H1 (cell line): Measurements from ENCODE around the gene KRTAP10-12. TPM values are rescaled to one million over a fixed set of nuclear protein-coding genes. Genes with fewer than 3 reads are reported as not detected.
A peak's percentile ranks its signal among the peaks of the same experiment; 100 is the strongest.

Experiments
- CTCF ChIA-PET: fragments of 300-600 bp; sonication (Branson Sonifier 250); formaldehyde crosslinking; loops from one replicate; lab custom pipeline; 2021; ENCODE audit not compliant: partially characterized antibody; lab: Charles Lee
- POLR2A ChIA-PET: fragments of 300-600 bp; sonication (Branson Sonifier 250); formaldehyde crosslinking; loops from one replicate; lab custom pipeline; 2021; ENCODE audit warnings: inconsistent platforms; ENCODE audit not compliant: partially characterized antibody; lab: Charles Lee
- DNase-seq, 2 experiments: peaks; one replicate each; pipeline versions ENCODE4 v3.0.0 to v3.0.0-alpha.2; 2010 to 2022; ENCODE audit warnings: low spot score in 2 of 2, low read depth in 1 of 2, mixed read lengths in 1 of 2
- FAIRE-seq: peaks from 2 replicates; lab custom pipeline; 2011; peaks lifted over from hg19 to GRCh38; lab: Jason Lieb, UNC
- H2AFZ ChIP-seq: 2 replicates; pipeline ENCODE4 v1.8.1; 2012; ENCODE audit warnings: low read length, inconsistent platforms
- H2AK5ac ChIP-seq: 2 replicates; pipeline ENCODE4 v1.6.1; 2013; ENCODE audit warnings: low read depth, low read length
- H2BK120ac ChIP-seq: replicated peaks from 2 replicates; pipeline ENCODE3; 2013; ENCODE audit warnings: low read depth, low read length, inconsistent platforms
- H2BK12ac ChIP-seq: 2 replicates; pipeline ENCODE4 v1.6.1; 2013; ENCODE audit warnings: low read depth, low read length
- H2BK15ac ChIP-seq: 2 replicates; pipeline ENCODE4 v1.6.1; 2013; ENCODE audit warnings: low read length
- H2BK20ac ChIP-seq: 2 replicates; pipeline ENCODE4 v1.6.1; 2013; ENCODE audit warnings: low read length
- H2BK5ac ChIP-seq: 2 replicates; pipeline ENCODE4 v1.6.1; 2013; ENCODE audit warnings: low read depth, low read length
- H3K14ac ChIP-seq: 2 replicates; pipeline ENCODE4 v1.6.1; 2013; ENCODE audit warnings: inconsistent platforms; ENCODE audit not compliant: insufficient read length
- H3K18ac ChIP-seq: 2 replicates; pipeline ENCODE4 v1.6.1; 2013; ENCODE audit warnings: low read length; ENCODE audit errors: extremely low read depth
- H3K23ac ChIP-seq: 2 replicates; pipeline ENCODE4 v1.6.1; 2013; ENCODE audit warnings: inconsistent platforms; ENCODE audit not compliant: insufficient read length
- H3K23me2 ChIP-seq: 2 replicates; pipeline ENCODE4 v1.6.1; 2013; ENCODE audit warnings: low read depth, low read length
- H3K27ac ChIP-seq: 2 replicates; pipeline ENCODE4 v1.6.1; 2011; ENCODE audit warnings: low read depth, low read length, inconsistent platforms
- H3K27me3 ChIP-seq, 4 experiments: replicated peaks in 1 of 4; 1 replicate in 1 of 4; 2 replicates in 3 of 4; pipeline versions ENCODE4 v1.6.1 to v1.8.1; 2011 to 2013; ENCODE audit warnings: low read length in 3 of 4, mild to moderate bottlenecking in 3 of 4, inconsistent platforms in 2 of 4, mixed read lengths in 2 of 4, moderate library complexity in 1 of 4; ENCODE audit not compliant: control insufficient read depth in 3 of 4, insufficient read depth in 3 of 4; ENCODE audit errors: extremely low read depth in 1 of 4
- H3K36me3 ChIP-seq, 4 experiments: 2 replicates each; pipeline versions ENCODE4 v1.6.1 to v1.8.1; 2011 to 2013; ENCODE audit warnings: mild to moderate bottlenecking in 4 of 4, low read length in 3 of 4, moderate library complexity in 2 of 4, control low read depth in 1 of 4, inconsistent platforms in 1 of 4; ENCODE audit not compliant: insufficient read depth in 4 of 4, control insufficient read depth in 2 of 4
- H3K4ac ChIP-seq: replicated peaks from 2 replicates; pipeline ENCODE3; 2013; ENCODE audit warnings: low read length, low read depth, mixed read lengths, inconsistent platforms; ENCODE audit not compliant: insufficient read length
- H3K4me1 ChIP-seq, 4 experiments: replicated peaks in 1 of 4; 1 replicate in 1 of 4; 2 replicates in 3 of 4; pipeline versions ENCODE4 v1.6.1 to v1.8.1; 2011 to 2013; ENCODE audit warnings: low read length in 3 of 4, inconsistent platforms in 2 of 4, mixed read lengths in 1 of 4; ENCODE audit not compliant: insufficient read depth in 4 of 4, control insufficient read depth in 3 of 4
- H3K4me2 ChIP-seq, 2 experiments: 2 replicates each; pipeline versions ENCODE4 v1.6.1 to v1.8.1; 2011 to 2013; ENCODE audit warnings: low read depth in 2 of 2, low read length in 2 of 2, control low read depth in 1 of 2, inconsistent platforms in 1 of 2, mild to moderate bottlenecking in 1 of 2; ENCODE audit not compliant: insufficient read depth in 1 of 2
- H3K4me3 ChIP-seq, 4 experiments: fragments of 200-600, 300-600 bp in 1 of 4; sonication (generic), shearing (Covaris generic), sonication (Bioruptor Twin) in 1 of 4; 2 replicates each; pipeline versions ENCODE4 v1.5.1 to v1.8.1; 2011 to 2016; ENCODE audit warnings: low read length in 4 of 4, low read depth in 3 of 4, control low read depth in 2 of 4, inconsistent platforms in 2 of 4, mild to moderate bottlenecking in 2 of 4, mixed read lengths in 1 of 4, moderate library complexity in 1 of 4; ENCODE audit not compliant: insufficient read depth in 2 of 4; ENCODE audit errors: extremely low read depth in 1 of 4
- H3K56ac ChIP-seq: replicated peaks from 2 replicates; pipeline ENCODE3; 2013; ENCODE audit warnings: low read depth, mild to moderate bottlenecking, mixed read lengths, low read length, inconsistent platforms; ENCODE audit not compliant: insufficient read length
- H3K79me1 ChIP-seq: 2 replicates; pipeline ENCODE4 v1.6.1; 2013; ENCODE audit warnings: low read depth, low read length, control low read depth
- H3K79me2 ChIP-seq, 2 experiments: 2 replicates each; pipeline versions ENCODE4 v1.6.1 to v1.8.1; 2012 to 2013; ENCODE audit warnings: low read length in 2 of 2, mild to moderate bottlenecking in 2 of 2, inconsistent platforms in 1 of 2; ENCODE audit not compliant: insufficient read depth in 2 of 2, control insufficient read depth in 1 of 2
- H3K9ac ChIP-seq, 4 experiments: replicated peaks in 1 of 4; 1 replicate in 1 of 4; 2 replicates in 3 of 4; pipeline versions ENCODE4 v1.6.1 to v1.8.1; 2011 to 2013; ENCODE audit warnings: low read depth in 3 of 4, low read length in 3 of 4, control low read depth in 2 of 4, mild to moderate bottlenecking in 2 of 4, moderate library complexity in 2 of 4, inconsistent platforms in 1 of 4; ENCODE audit errors: extremely low read depth in 1 of 4
- H3K9me3 ChIP-seq, 2 experiments: 2 replicates each; pipeline versions ENCODE4 v1.6.1 to v1.8.1; 2012 to 2013; ENCODE audit warnings: mild to moderate bottlenecking in 2 of 2, moderate library complexity in 2 of 2, control low read depth in 1 of 2, inconsistent platforms in 1 of 2, low read depth in 1 of 2, low read length in 1 of 2, mixed read lengths in 1 of 2; ENCODE audit not compliant: insufficient read depth in 2 of 2
- H4K20me1 ChIP-seq, 2 experiments: replicated peaks in 1 of 2; 2 replicates each; pipeline versions ENCODE3 to v1.8.1; 2011 to 2013; ENCODE audit warnings: inconsistent platforms in 2 of 2, low read length in 2 of 2, mild to moderate bottlenecking in 1 of 2; ENCODE audit not compliant: insufficient read depth in 2 of 2, control insufficient read depth in 1 of 2
- H4K5ac ChIP-seq: 2 replicates; pipeline ENCODE4 v1.6.1; 2013; ENCODE audit warnings: low read length, low read depth, mixed read lengths, inconsistent platforms; ENCODE audit not compliant: insufficient read length
- H4K8ac ChIP-seq: 2 replicates; pipeline ENCODE4 v1.8.0; 2013; ENCODE audit warnings: mild to moderate bottlenecking, moderate library complexity, low read length, inconsistent platforms; ENCODE audit not compliant: insufficient read depth; ENCODE audit errors: extremely low read depth
- H4K91ac ChIP-seq: replicated peaks from 2 replicates; pipeline ENCODE3; 2013; ENCODE audit warnings: low read length, mixed read lengths, inconsistent platforms; ENCODE audit not compliant: insufficient read length
- GTF2F1 ChIP-seq: IDR thresholded peaks from 2 replicates; pipeline ENCODE4 v1.6.1; 2012; ENCODE audit warnings: low read depth, low read length, improper control_type of control experiment, borderline replicate concordance
- POLR2A ChIP-seq, 2 experiments: IDR thresholded peaks; 1 replicate in 1 of 2; 2 replicates in 1 of 2; pipeline ENCODE4 v1.6.1; 2011; ENCODE audit warnings: low read depth in 2 of 2, low read length in 2 of 2, mild to moderate bottlenecking in 2 of 2; ENCODE audit errors: control extremely low read depth in 1 of 2
- WGBS, 2 experiments: shearing (Covaris generic) in 1 of 2; methylation state at CpG; one replicate each; pipeline versions ENCODE4 v1.1.6 to v1.1.7; 2013 to 2015; ENCODE audit warnings: low lambda C conversion rate in 2 of 2, mixed read lengths in 2 of 2, inconsistent platforms in 1 of 2, low coverage in 1 of 2, missing lambda C conversion rate in 1 of 2; ENCODE audit not compliant: insufficient replicate concordance in 2 of 2, insufficient coverage in 1 of 2, insufficient read length in 1 of 2; ENCODE audit errors: extremely low coverage in 1 of 2, missing lambda C conversion rate in 1 of 2; 5-methylcytosine and 5-hydroxymethylcytosine counted together
- polyA plus RNA-seq, 7 experiments: library from polyadenylated mRNA; depleted of rRNA in 3 of 7; stranded (reverse) in 5 of 7; unstranded in 2 of 7; fragments of >200 nt in 5 of 7; fragments of 200-250 nt in 2 of 7; gene quantifications; 1 replicate in 5 of 7; 2 replicates in 1 of 7; 4 replicates in 1 of 7; pipeline versions ENCODE4 v1.2.1 to v1.2.3, GENCODE V29; 2011 to 2013; ENCODE audit warnings: missing spikeins in 2 of 7, mixed read lengths in 2 of 7
- total RNA-seq: library from RNA; stranded (reverse); fragmentation: NEBNext Ultra II Directional; extraction: Animal tissue kit (Norgen Biotek cat#: 25700); gene quantifications from 2 replicates; pipeline ENCODE4 v1.2.1, GENCODE V29; 2021

KRTAP10-12 gene
- total and polyA plus RNA-seq, 2 of the 8 experiments (the other 6 are each of a cell fraction or from before 2014, with no cell fraction given), result not detected

DNA sequence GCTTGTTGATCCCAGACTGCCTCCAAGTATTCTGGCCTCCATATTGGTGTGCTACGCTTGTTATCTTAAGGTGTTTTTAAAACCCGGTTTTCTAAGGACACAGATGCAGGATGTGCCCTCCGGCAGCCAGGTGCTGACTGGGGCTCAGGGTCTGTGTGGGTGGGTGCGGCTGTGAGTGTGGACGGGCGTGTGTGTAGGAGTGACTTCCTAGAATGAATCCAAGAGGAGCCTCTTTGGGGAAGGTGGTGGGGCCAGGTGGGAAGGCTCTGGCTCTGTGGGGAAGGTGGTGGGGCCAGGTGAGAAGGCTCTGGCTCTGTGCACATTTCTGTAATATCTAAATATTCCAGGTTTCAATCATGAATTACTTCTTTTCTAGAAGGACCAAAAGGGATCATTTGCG lies 27.2 kb downstream of the KRTAP10-12 start:
- Histone ChIP-seq H4K5ac (no peak overlapping the region), H2BK5ac (no peak overlapping the region), H4K20me1 (no peaks in the 10 kb centered on the region), H3K23me2 (no peaks in the 10 kb centered on the region; the same call in 1 of the 2 replicates), H3K56ac (no peak overlapping the region), H3K79me2 (no peaks in the 10 kb centered on the region), H3K4me1 (peaks cover 0 to 18% (median 11%) of the 10 kb centered on the region in 4 experiments; a peak in 5 of 7 replicates), H4K8ac (no peak overlapping the region), H2BK120ac (no peak overlapping the region), H2BK15ac (peak overlapping the region; percentile 92; the same call in 1 of the 2 replicates), H3K4ac (no peak overlapping the region), H3K14ac (no peak overlapping the region), H3K36me3 (no peaks in the 10 kb centered on the region), H2BK12ac (peak overlapping the region; percentile 75; the same call in 1 of the 2 replicates), H2AK5ac (no peak overlapping the region), H3K9me3 (no peaks in the 10 kb centered on the region; a peak in 1 of 4 replicates), H4K91ac (no peak overlapping the region), H3K9ac (no peak overlapping the region), H3K23ac (no peak overlapping the region), H3K27ac (no peak overlapping the region), H3K4me3 (no peak overlapping the region), H3K4me2 (0 out of 4 replicates have a peak overlapping the region, but pooled peaks of 1 of the 2 experiments have one; percentile 55), H2BK20ac (peak overlapping the region; percentile 72; the same call in 1 of the 2 replicates), H3K79me1 (no peaks in the 10 kb centered on the region), H2AFZ (no peak overlapping the region), H3K27me3 (peaks cover 0 to 17% (median 9%) of the 10 kb centered on the region in 4 experiments; a peak in 6 of 7 replicates), H3K18ac (no peak overlapping the region; the same call in 1 of the 2 replicates)
- WGBS, 2 experiments, result 91% methylated on average over 7 of the region's 7 CpGs; no CpG with 5 or more reads in 1 of the 2 experiments
- DNase-seq, result no peak
- ChIA-PET CTCF (interaction anchor here (0.6 to 1.0 kb wide), 3 partner anchors 9 to 193 kb away, joined by 3 read pairs; no protein-coding TSS in a partner anchor), POLR2A (interaction anchor here (1.5 to 3.0 kb wide), 2 partner anchors 25 to 44 kb away, joined by 4 to 9 read pairs; no protein-coding TSS in a partner anchor)
- FAIRE-seq, result no peak
- no peak for TF ChIP-seq POLR2A (IDR thresholded peaks at IDR 0.05; ENCODE audit: control extremely low read depth in 1 of 2, low read depth in 2 of 2, low read length in 2 of 2)
- no peak for TF ChIP-seq GTF2F1
